Measurements from ENCODE around the gene PRLH.

The PRLH gene

DNA sequence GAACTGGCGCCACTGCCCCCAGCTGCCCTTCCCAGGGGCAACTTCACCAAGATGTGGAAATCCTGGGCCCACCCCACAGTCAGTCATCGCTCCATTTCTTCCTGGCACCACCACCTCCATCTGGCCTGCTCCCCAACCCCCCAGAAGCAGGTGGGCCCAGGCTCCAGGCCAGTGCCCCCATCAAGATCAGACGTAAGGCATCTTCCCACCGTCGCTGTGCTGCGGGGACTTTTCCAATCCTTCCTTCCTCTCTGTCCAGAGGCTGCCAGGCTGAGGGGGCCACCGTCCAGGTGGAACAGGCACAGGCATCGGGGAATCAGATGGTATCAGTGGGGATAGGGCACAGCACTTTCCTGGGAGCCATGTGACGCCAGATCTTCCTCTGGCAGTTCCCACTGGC, 8.1 kb downstream of the PRLH start:
- peak overlapping the region; percentile 77 for H3K27ac ChIP-seq
- no peak for TF ChIP-seq CTCF (conservative IDR thresholded peaks at IDR 0.05)

- TF ChIP-seq CTCF (conservative IDR thresholded peaks at IDR 0.05): no peak
- H3K27ac ChIP-seq: peak overlapping the region; percentile 77
Observed at GRCh38 chr2:237574894-237575868, 8.8 kb downstream of the PRLH start.

GRCh38 chr2:237575869-237576862, 9.8 kb downstream of the PRLH start:
- TF ChIP-seq CTCF (conservative IDR thresholded peaks at IDR 0.05): no peak
- H3K27ac ChIP-seq: peak overlapping the region; percentile 77

GRCh38 chr2:237576974-237577373, 10.6 kb downstream of the PRLH start:
- H3K27ac ChIP-seq: no peak overlapping the region; the same call in 1 of the 2 replicates
- no peak for TF ChIP-seq CTCF (conservative IDR thresholded peaks at IDR 0.05)

DNA sequence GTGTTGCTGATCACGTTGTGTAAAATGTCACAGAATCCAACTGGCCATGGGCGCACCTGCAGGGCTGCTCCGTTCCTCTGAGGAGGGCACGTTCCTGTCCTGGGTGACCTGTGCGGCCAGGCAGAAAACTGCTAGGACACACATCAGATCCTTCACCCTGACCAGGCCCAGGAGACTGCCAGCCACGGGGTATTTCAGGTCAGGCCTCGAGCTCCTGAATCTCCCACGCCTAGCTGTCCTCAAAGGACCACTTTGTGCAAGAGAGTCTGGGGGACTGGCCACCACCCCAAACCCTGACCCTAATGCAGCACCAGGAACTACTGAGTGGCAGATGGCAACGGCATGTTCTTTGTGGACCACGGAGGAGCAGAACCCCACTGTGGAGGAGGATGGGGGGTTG, 11.1 kb downstream of the PRLH start:
- TF ChIP-seq CTCF (conservative IDR thresholded peaks at IDR 0.05): no peak
- no peak overlapping the region for H3K27ac ChIP-seq

GRCh38 chr2:237577956-237578870, 11.8 kb downstream of the PRLH start:
- no peak for TF ChIP-seq CTCF (conservative IDR thresholded peaks at IDR 0.05)
- no peak overlapping the region for H3K27ac ChIP-seq
